Sigmoid colon (tissue), 4 donors: ENCODE results near the gene GPHN.

Source experiments
- CTCF ChIP-seq, 4 experiments: fragments of 450-650 bp in 3 of 4; fragments of 200-600 bp in 1 of 4; IDR thresholded peaks; one replicate each; pipeline ENCODE4 v1.5.1; 2016 to 2019; ENCODE audit warnings: antibody characterized with exemption in 4 of 4, mild to moderate bottlenecking in 3 of 4, moderate library complexity in 2 of 4
- EP300 ChIP-seq, 4 donors: sonication (generic); formaldehyde crosslinking; IDR thresholded peaks; one replicate each; pipeline ENCODE4 v1.6.1; 2017; ENCODE audit warnings: antibody characterized with exemption in 4 of 4

GRCh38 chr14:67195279-67195678 lies 687.3 kb downstream of the GPHN start:
- TF ChIP-seq CTCF (IDR thresholded peaks at IDR 0.05), result no peak
- TF ChIP-seq EP300 (IDR thresholded peaks at IDR 0.05), result no peak
